Amniotic epithelial cell (primary cell): ENCODE measurements around the gene FCSK.
A peak's percentile ranks its signal among the peaks of the same experiment; 100 is the strongest.
"Not testable (repeated sequence)": the region's sequence is repeated elsewhere in the genome, so short reads cannot be mapped to it uniquely, and the experiment has no call there.

Experiments
- DNase-seq: peaks from one replicate; pipeline ENCODE4 v3.0.0-alpha.2; 2010; ENCODE audit warnings: low read depth

The FCSK gene

GRCh38 chr16:70454222-70455034 is at the start of gene FCSK:
Gene FCSK, plus strand, starts transcription at chr16:70454595. Its CDS starts 8,596 bp downstream, at chr16:70463191.
- DNase-seq = peak; percentile 54

- DNase-seq = not testable (repeated sequence)
These were observed 48.3 kb upstream of the FCSK start for GRCh38 chr16:70406104-70406503.

- no peak for DNase-seq
These were observed 46.6 kb upstream of the FCSK start for GRCh38 chr16:70407811-70408274.

- DNase-seq = no peak
These were observed 43.7 kb upstream of the FCSK start for GRCh38 chr16:70410734-70411133.

- no peak for DNase-seq
These were observed 42.0 kb upstream of the FCSK start for GRCh38 chr16:70412385-70412784.

GRCh38 chr16:70413572-70413971 is 40.8 kb upstream of the FCSK start:
- DNase-seq = not testable (repeated sequence)

- no peak for DNase-seq
These were observed 37.4 kb upstream of the FCSK start for GRCh38 chr16:70416748-70417616.

- DNase-seq = no peak
These were observed 36.7 kb upstream of the FCSK start for GRCh38 chr16:70417661-70418060.

GRCh38 chr16:70418274-70418992 is 36.0 kb upstream of the FCSK start:
- DNase-seq = no peak

GRCh38 chr16:70418993-70419318 is 35.4 kb upstream of the FCSK start:
- DNase-seq = no peak

- no peak for DNase-seq
These were observed 34.7 kb upstream of the FCSK start for GRCh38 chr16:70419384-70420327.

GRCh38 chr16:70421014-70421413 is 33.4 kb upstream of the FCSK start:
- DNase-seq = no peak

- no peak for DNase-seq
These were observed 32.7 kb upstream of the FCSK start for GRCh38 chr16:70421473-70422311.

- no peak for DNase-seq
These were observed 31.9 kb upstream of the FCSK start for GRCh38 chr16:70422543-70422942.

- no peak for DNase-seq
These were observed 26.6 kb upstream of the FCSK start for GRCh38 chr16:70427786-70428177.

GRCh38 chr16:70428178-70428998 is 26.0 kb upstream of the FCSK start:
- peak; percentile 90 for DNase-seq

- DNase-seq = no peak
These were observed 24.3 kb upstream of the FCSK start for GRCh38 chr16:70429888-70430666.

GRCh38 chr16:70430667-70431536 is 23.5 kb upstream of the FCSK start:
- DNase-seq = no peak
